HFFc6 (cell line): ENCODE results near the gene CDKN2B. TPM values are rescaled to one million over a fixed set of nuclear protein-coding genes. Genes with fewer than 3 reads are reported as not detected.
A peak's percentile ranks its signal among the peaks of the same experiment; 100 is the strongest.

Experiments
- DNase-seq: peaks from one replicate; pipeline ENCODE4 v3.0.0-alpha.2; 2018
- H3K27ac Mint-ChIP-seq: 2 replicates; pipeline ENCODE4 v1.8.0; 2020; ENCODE audit warnings: mild to moderate bottlenecking, mixed read lengths
- H3K27me3 Mint-ChIP-seq: 2 replicates; pipeline ENCODE4 v1.8.0; 2021; ENCODE audit warnings: mild to moderate bottlenecking, moderate library complexity, mixed read lengths; ENCODE audit not compliant: insufficient read depth
- H3K36me3 Mint-ChIP-seq: 2 replicates; pipeline ENCODE4 v1.8.0; 2021; ENCODE audit warnings: low read depth, mixed read lengths
- H3K4me1 Mint-ChIP-seq: 2 replicates; pipeline ENCODE4 v1.8.0; 2020; ENCODE audit warnings: low read depth, mixed read lengths
- H3K4me3 Mint-ChIP-seq: 2 replicates; pipeline ENCODE4 v1.8.0; 2020; ENCODE audit warnings: mild to moderate bottlenecking, moderate library complexity, mixed read lengths
- H3K9me3 Mint-ChIP-seq: 2 replicates; pipeline ENCODE4 v1.8.0; 2020; ENCODE audit warnings: mild to moderate bottlenecking, mixed read lengths
- CTCF ChIP-seq: fragments of 200-600 bp; sonication (generic); IDR thresholded peaks from 2 replicates; pipeline ENCODE4 v1.5.0; 2021; ENCODE audit warnings: antibody characterized with exemption, mild to moderate bottlenecking
- total RNA-seq, 6 experiments: library from RNA; stranded (reverse); fragmentation: NEBNext Ultra II Directional; extraction: Animal tissue kit (Norgen Biotek cat#: 25700); gene quantifications; 2 replicates in 1 of 6; 3 replicates in 5 of 6; pipeline ENCODE4 v1.2.3, GENCODE V29; 2021

The CDKN2B gene
- total RNA-seq, 6 experiments from 2014 or later: 7.1 to 11.6 (median 8.9) TPM

- Mint-ChIP-seq H3K27ac (peak within 1 kb of the TSS; percentile 98), H3K36me3 (peaks cover 9% of the 10 kb centered on the region), H3K4me3 (peak within 1 kb of the TSS; percentile 96), H3K4me1 (peaks cover 70% of the 10 kb centered on the region), H3K27me3 (peaks cover 3% of the 10 kb centered on the region; the same call in 1 of the 2 replicates), H3K9me3 (no peaks in the 10 kb centered on the region)
- peak; percentile 58 for DNase-seq
- TF ChIP-seq CTCF: no peak; the same call in 1 of the 2 replicates
Observed at GRCh38 chr9:21994556-21995005, 14.5 kb downstream of the CDKN2B start, which contains the start of gene CDKN2B-AS1. TSS of gene CDKN2B-AS1 (plus strand) at chr9:21994791.

DNA sequence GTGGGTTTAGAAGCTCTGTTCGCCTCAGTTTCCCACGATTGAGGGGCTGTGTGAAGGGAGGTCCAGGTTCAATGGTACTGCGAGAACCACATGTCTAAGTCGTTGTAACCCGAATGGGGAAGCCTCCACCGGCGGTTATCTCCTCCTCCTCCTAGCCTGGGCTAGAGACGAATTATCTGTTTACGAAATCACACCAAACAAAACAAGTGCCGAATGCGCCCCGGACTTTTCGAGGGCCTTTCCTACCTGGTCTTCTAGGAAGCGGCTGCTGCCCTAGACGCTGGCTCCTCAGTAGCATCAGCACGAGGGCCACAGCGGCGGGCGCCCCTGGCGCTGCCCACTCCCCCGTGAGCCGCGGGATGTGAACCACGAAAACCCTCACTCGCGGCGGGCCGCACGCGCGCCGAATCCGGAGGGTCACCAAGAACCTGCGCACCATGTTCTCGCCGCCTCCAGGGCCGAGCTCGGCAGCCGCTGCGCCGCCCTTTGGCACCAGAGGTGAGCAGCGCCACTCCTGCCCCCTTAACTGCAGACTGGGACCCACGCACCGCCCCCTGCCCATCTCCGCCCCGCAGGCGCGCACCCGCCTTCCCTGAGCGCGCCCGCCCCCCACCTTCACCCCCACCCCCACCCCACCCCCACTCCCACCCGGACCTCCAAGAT is 15.1 kb downstream of the CDKN2B start, which contains the start of gene CDKN2A:
TSS of gene CDKN2A (minus strand) at position 500 of the 663 bp plus-strand sequence.
- TF ChIP-seq CTCF: no peak; the same call in 1 of the 2 replicates
- Mint-ChIP-seq H3K4me3 (peak within 1 kb of the TSS; percentile 96), H3K27ac (peak within 1 kb of the TSS; percentile 98), H3K9me3 (no peaks in the 10 kb centered on the region), H3K4me1 (peaks cover 74% of the 10 kb centered on the region), H3K36me3 (peaks cover 14% of the 10 kb centered on the region), H3K27me3 (peaks cover 3% of the 10 kb centered on the region; the same call in 1 of the 2 replicates)
- peak; percentile 50 for DNase-seq

GRCh38 chr9:21993007-21993406 is 16.1 kb downstream of the CDKN2B start:
- Mint-ChIP-seq H3K4me3 (peak overlapping the region; percentile 96), H3K9me3 (no peaks in the 10 kb centered on the region), H3K27ac (peak overlapping the region; percentile 76), H3K36me3 (peaks cover 15% of the 10 kb centered on the region), H3K27me3 (peaks cover 3% of the 10 kb centered on the region; the same call in 1 of the 2 replicates), H3K4me1 (peaks cover 76% of the 10 kb centered on the region)
- no peak for DNase-seq
- TF ChIP-seq CTCF: no peak

DNA sequence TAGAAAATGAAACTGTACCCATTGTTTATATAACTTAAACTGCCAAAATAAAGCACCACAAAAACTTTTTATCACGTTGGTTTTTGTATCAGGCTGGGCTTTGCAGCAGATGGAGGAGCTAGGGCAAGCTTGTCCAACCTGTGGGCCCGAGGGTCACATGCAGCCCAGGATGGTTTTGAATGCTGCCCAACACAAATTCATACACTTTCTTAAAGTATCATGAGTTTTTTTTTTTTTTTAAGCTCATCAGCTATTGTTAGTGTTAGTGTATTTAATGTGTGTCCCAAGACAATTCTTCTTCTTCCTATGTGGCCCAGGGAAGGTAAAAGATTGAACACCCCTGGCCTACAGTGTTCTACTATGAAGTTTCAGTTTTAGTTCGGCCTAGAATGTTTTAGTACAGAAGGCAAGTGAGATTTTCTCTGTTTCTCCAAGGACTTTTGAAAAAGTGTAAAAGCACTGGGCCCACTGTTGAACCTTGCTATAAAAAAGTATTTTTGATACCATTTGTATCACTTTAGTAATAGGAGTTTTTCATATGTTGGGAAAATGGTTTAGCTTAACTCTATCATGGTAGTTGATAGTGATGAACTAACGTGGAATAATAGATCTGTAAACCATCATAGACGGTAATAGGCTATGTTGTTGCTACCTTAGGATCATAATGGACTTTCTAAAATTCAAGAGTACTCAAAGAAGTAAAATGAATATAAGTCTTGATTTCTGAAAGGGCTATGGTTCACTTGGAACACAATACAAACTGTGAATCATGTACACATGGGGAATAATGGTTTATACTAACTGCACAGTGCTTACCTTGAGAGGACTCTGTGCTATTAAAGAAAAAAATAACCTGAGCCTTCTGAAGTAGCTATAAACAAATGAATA is 17.8 kb downstream of the CDKN2B start:
- no peak for TF ChIP-seq CTCF
- H3K36me3 Mint-ChIP-seq: peaks cover 15% of the 10 kb centered on the region
- DNase-seq: no peak
- peak overlapping the region; percentile 88 for H3K4me3 Mint-ChIP-seq
- peak overlapping the region; percentile 90 for H3K27ac Mint-ChIP-seq
- no peaks in the 10 kb centered on the region for H3K9me3 Mint-ChIP-seq
- peaks cover 76% of the 10 kb centered on the region for H3K4me1 Mint-ChIP-seq
- peaks cover 3% of the 10 kb centered on the region; the same call in 1 of the 2 replicates for H3K27me3 Mint-ChIP-seq

- H3K4me3 Mint-ChIP-seq: peak overlapping the region; percentile 88
Observed at GRCh38 chr9:21989440-21990189, 19.5 kb downstream of the CDKN2B start.

More at GRCh38 chr9:21989440-21990189, 19.5 kb downstream of the CDKN2B start:
- H3K27ac Mint-ChIP-seq: peak overlapping the region; percentile 90
- DNase-seq: no peak
- H3K36me3 Mint-ChIP-seq: peaks cover 15% of the 10 kb centered on the region
- no peaks in the 10 kb centered on the region for H3K9me3 Mint-ChIP-seq
- no peak for TF ChIP-seq CTCF
- H3K4me1 Mint-ChIP-seq: peaks cover 68% of the 10 kb centered on the region
- peaks cover 3% of the 10 kb centered on the region; the same call in 1 of the 2 replicates for H3K27me3 Mint-ChIP-seq
